NT2/D1 (cell line): ENCODE data around the gene TNS3.

Experiments used
- SUZ12 ChIP-seq: IDR thresholded peaks from 2 replicates; pipeline ENCODE4 v1.6.1; 2011; ENCODE audit not compliant: insufficient read length, insufficient read depth; ENCODE audit errors: extremely low read depth
- YY1 ChIP-seq: IDR thresholded peaks from 2 replicates; pipeline ENCODE4 v1.6.1; 2011; ENCODE audit not compliant: insufficient read length, insufficient read depth
- ZNF274 ChIP-seq: IDR thresholded peaks from 2 replicates; pipeline ENCODE4 v1.6.1; 2011; ENCODE audit warnings: mild to moderate bottlenecking, low read depth, low read length

DNA sequence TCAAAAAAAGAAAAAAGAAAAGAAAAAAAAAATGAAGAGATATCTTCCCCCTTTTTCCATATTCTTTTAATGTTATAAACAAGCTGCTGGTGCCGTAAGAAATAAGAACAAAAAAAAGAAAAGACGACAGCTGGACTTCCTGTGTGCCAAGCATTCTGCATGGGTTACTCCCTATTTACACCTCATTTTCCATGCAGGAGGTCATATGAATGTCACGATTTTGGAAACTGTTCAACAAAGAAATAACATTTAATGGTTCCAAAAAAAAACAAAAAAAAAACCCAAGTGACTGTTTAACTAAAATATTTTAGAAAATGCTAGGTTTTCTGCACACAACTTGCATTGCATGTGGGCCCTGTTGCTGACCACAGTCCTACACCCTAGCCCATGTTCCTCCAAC is 159.3 kb downstream of the TNS3 start:
- no peak for TF ChIP-seq ZNF274
- no peak for TF ChIP-seq SUZ12
- TF ChIP-seq YY1: no peak
